C1 segment of cervical spinal cord (tissue), 14 donors: ENCODE data around the gene JKAMP.
A peak's percentile ranks its signal among the peaks of the same experiment; 100 is the strongest.
"Not testable (repeated sequence)": the region's sequence is repeated elsewhere in the genome, so short reads cannot be mapped to it uniquely, and the experiment has no call there.

ENCODE experiments used
- DNase-seq, 14 donors: peaks; one replicate each; lab custom pipeline; 2025; lab: John Stamatoyannopoulos, UW

The JKAMP gene, protein sequence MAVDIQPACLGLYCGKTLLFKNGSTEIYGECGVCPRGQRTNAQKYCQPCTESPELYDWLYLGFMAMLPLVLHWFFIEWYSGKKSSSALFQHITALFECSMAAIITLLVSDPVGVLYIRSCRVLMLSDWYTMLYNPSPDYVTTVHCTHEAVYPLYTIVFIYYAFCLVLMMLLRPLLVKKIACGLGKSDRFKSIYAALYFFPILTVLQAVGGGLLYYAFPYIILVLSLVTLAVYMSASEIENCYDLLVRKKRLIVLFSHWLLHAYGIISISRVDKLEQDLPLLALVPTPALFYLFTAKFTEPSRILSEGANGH

DNA sequence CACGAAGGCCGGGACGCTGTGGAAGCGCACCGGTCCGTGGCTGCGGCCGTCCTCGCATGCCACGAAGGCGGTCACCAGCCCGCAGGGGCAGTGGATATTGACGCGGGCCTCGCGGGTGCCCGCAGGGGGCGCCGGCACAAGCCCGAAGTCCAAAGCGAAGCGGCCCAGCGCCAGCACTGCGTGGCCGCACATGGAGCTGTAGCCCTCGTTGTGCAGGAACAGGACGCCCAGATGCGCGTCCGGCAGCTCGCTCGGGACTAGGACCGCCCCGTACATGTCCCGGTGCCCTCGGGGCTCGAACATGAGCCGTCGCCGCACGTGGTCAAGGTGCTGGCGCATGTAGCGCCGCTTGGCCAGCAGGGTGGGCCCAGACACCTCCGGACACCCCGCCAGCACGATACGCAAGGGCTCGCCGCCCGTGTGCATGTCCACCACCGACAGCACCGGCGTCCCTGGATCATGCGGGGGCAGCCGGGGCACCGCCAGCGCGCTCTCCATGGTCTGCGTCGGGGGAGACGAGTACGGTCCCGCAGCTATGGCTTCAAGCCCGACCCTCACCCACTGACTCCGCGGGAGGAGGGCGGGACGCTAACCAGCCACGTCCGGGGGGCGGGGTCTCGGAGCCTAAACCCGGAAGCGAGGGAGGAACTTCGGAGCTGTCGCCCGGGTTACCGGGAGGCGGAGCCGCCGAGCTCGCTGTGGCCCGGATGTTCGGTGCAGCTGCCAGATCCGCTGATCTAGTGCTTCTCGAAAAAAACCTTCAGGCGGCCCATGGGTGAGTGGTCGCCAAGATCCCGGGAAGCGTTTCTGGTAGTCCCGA lies at the start of gene JKAMP, which contains the start of gene L3HYPDH:
JKAMP (plus strand) TSS at position 699 of the 820 bp plus-strand sequence; CDS start at position 772, 73 bp downstream.
L3HYPDH (minus strand) TSS at position 590 of the 820 bp plus-strand sequence; CDS start at position 498, 92 bp downstream.
- DNase-seq: peak; percentile 55 to 97 (median 94)

DNA sequence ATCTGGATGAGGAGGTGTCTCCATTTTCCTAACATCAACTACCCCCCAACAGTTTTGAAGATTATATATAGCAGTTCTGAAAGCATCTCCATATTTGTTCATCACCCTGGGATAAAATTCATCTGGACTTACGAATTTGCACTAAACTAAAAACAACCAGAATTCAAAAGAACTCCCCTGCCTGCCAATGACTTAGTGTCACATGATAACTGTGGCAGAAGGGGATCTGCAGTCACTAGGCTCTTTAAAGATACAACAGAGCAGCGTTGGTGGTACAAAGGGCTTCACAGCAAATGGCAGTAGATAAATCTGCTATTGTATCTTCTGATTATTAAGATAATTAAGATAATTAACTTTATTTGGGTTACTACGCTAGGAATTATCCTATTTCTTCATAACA lies 49.2 kb upstream of the JKAMP start:
- DNase-seq: no peak

DNA sequence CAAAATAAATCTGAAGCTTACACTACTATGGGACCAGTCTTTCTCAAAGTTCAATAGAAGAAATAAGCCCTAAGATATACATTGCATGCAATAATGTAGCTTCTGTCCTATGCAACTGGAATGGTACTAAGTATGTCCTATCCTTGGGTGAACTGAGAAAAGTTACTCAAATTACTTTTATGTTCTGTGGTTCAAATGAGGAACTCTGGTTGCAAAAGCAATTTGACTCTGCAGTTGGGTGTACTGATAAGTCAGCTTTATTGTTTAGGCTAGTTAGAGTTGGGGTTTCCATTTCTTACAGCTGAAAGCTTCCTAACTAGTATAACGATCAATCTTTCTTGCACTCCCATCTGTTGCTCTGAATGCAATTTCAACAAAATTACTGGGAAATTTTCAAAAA lies 48.3 kb upstream of the JKAMP start:
- DNase-seq: no peak

DNA sequence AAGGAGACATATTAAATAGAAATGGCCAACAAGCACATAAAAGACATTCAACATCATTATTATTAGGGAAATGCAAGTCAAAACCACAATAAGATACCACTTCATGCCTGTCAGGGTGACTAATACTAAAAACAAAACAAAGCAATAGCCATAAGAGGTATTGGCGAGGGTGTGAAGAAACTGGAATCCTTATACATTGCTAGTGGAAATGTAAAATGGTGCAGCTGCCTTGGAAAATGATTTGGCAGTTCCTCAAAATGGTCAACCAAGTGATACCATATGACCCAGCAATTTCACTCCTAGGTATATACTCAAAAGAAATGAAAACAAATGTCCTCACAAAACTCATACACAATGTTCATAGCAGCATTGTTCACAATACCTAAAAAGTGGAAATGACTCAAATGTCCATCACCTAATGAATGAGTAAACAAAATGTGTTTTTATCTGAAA lies 46.1 kb upstream of the JKAMP start:
- DNase-seq: no peak

DNA sequence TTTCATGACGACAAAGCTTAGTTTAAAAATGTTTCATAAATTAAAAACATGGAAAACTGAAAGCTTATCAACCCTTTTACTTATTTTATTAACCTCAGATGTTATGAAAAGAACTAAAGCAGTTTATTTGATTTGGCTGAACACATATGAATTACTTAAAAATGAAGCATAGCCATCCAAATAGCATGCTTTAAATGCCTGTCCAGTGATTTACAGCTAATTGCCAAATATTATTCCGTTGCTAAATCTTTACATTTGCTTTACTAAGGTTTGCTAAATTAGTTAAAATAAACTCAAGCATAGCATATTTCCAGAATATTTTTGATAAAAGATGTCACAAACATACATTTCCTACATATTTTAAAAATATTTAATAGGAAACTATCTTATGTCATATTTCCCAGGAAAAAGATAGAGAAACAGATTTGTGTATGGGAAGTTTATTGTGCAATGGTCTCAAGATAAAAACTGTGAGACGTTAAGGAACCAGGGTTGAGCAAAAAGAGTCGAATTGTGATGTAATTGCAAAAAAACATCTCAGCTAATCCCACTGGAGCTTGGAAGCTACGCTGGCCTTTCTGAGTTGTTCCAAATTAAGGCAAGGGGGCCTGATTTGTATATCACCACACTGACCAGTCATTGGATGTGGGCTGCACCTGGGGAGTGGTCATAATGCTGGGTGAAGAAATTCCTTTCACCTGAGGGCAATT lies 44.9 kb upstream of the JKAMP start:
- no peak for DNase-seq

DNA sequence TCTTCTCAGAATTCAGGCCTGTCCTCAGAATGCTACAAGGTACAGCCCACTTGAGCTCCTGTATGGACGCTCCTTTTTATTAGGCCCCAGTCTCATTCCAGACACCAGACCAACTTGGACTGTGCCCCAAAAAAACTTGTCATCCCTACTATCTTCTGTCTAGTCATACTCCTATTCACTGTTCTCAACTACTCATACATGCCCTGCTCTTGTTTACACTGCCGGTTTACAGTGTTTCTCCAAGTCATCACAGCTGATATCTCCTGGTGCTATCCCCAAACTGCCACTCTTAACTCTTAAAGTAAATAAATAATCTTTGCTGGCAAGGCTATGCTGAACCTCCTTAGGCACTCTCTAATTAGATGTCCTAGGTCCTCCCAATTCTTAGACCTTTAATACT lies 35.6 kb upstream of the JKAMP start:
- not testable (repeated sequence) for DNase-seq

DNA sequence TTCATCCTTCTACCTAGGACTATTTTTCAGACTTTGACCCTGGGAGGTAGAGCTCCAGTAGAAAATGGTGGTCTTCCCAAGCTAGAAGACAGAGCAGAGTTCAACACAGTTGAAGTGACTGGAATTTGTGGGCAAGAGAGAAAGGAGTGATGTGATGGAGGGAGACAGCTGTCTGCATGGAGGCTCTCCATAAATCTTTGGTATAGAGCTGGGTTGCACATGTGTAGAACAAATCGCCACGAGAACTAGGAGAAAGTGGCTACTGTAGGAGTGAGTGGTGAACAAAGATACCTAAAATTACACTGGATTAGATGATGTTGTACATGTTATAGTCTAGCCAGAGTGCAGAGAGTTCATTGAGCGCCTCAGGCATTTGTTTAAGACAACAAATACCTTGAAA lies 33.6 kb upstream of the JKAMP start:
- DNase-seq: no peak

DNA sequence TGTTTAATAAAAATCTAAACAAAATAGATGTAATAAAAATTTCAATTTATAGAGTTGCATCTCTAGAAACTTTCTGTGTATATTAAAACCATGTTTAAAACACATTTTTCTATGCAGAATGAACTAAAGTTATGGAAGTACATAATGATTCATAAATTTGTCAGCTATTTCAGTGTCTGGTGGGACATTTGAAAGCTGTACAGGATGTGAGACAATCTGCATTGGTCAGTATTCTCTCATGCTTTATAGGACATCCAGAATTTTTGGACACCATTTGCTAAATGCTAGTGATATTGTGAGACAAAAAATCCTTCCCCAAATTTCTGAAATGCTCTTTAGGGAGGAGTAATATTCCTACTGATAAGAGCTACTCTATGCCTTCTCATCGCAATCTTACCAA lies 32.5 kb upstream of the JKAMP start:
- DNase-seq: no peak

DNA sequence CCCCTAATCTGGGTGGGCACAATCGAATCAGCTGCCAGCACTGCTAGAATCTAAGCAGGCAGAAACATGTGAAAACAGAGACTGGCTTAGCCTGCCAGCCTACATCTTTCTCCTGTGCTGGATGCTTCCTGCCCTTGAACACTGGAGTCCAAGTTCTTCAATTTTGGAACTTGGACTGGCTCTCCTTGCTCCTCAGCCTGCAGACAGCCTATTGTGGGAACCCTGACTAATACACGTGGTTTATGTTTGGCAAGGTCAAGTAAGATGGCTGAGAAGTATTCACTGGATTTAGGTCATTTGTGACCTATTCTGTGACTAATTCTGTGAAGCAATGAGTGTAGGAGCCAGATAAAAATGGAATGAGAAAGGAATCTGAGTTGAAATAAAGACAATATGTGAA lies 30.2 kb upstream of the JKAMP start:
- DNase-seq: peak in 1 of 14 donors; percentile 5

DNA sequence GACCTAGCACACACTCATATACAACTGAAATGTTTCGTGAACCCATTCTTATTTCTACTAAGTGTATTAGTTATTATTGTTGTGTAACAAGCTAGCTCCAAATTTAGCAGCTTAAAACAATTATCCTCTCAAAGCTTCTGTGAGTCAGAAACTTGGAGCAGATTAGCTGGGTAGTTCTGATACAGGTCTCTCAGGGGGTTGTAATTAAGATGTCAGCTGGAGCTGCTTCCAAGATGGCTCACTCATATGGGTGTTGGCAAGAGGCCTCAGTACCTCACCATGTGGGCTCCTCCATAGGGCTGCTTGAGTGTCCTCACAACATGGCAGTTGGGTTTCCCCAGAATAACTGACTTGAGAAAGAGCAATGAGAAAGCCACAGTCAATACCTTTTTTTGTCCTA lies 28.9 kb upstream of the JKAMP start:
- no peak for DNase-seq

DNA sequence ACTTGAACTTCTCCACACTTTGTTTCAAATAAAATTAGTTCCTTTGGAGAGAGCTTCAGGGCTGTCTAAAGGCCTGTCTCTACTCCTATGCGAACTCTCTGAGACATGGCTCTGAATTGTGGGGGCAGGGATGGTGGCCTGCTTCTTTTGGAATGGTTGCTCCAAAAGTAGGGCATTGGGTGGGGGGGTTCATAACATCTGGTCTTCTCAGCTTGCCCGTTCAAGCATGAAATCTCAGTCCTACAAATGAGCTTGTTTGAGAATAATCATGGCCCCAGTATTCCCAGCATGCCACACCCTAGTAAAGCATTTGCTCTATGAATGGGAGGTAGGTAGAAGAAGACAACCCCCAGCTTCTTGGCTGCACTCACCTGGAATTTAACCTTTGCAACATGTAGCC lies 25.8 kb upstream of the JKAMP start:
- no peak for DNase-seq

DNA sequence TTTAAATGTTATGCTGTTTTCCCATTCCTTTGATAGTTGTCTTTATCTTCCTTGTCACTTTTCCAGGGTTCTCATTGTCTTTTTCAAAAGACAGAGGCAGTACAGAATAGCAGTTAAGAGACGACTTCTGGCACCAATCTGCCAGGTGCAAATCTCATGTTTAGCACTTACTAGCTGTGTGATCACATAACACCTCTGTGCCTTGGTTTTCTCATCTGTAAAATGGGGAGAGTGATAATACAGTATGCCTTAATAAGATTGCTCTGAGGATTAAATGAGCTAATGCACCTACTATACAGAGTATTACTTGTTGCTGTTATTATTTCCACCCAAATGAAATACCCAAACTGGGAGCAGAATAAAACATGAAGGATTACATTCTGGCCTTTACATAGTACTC lies 23.9 kb upstream of the JKAMP start:
- no peak for DNase-seq

DNA sequence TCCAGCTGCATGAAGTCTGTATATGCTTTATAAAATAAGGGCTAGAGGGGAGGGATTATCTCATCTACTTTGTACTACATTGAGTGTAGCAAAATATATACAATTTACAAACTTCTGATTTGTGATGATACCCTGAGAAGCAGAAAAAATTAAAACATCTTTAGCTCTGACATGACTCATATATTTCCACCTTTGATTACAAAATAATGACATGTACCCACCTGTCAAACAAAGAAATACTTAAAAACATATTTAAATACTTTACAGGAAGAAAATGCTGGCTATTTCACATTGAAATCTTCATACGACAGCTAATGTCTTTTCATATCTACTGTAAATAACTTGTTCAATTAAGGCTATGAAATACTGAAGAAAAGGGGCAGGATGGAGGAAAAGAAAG lies 22.4 kb upstream of the JKAMP start:
- DNase-seq: no peak

DNA sequence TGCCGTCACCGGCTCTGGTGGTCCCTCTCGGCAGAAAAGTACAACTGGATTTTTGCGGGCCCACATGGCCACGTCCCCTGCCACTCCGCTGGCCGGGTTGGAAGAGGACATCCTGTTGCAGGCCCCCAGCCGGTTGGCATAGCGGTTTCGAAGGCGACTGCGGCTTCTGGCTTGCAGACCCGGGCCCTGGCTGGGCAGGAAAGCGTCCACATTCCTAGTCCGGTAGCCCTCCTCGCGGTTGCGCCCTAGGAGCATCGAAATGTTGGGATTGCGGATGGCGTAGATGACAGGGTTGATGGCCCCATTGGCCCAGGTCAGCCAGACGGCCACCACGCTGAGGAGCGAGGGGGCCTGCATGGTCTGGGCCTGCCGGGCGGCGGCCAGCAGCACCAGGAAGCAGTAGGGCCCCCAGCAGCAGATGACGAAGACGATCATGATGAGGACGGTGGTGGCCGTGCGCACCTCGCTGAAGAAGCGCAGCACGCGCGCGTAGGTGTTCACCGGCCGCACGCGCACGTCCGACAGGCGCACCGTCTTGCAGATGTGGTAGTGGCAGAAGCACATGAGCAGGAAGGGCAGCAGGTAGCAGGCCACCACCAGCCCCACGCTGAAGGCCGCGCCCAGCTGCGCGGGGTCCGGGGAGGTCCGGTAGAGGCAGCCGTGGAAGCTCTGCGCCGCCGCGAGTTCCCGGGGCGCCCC lies 20.4 kb upstream of the JKAMP start:
- peak in 2 of 14 donors; percentile 23 to 63 for DNase-seq

DNA sequence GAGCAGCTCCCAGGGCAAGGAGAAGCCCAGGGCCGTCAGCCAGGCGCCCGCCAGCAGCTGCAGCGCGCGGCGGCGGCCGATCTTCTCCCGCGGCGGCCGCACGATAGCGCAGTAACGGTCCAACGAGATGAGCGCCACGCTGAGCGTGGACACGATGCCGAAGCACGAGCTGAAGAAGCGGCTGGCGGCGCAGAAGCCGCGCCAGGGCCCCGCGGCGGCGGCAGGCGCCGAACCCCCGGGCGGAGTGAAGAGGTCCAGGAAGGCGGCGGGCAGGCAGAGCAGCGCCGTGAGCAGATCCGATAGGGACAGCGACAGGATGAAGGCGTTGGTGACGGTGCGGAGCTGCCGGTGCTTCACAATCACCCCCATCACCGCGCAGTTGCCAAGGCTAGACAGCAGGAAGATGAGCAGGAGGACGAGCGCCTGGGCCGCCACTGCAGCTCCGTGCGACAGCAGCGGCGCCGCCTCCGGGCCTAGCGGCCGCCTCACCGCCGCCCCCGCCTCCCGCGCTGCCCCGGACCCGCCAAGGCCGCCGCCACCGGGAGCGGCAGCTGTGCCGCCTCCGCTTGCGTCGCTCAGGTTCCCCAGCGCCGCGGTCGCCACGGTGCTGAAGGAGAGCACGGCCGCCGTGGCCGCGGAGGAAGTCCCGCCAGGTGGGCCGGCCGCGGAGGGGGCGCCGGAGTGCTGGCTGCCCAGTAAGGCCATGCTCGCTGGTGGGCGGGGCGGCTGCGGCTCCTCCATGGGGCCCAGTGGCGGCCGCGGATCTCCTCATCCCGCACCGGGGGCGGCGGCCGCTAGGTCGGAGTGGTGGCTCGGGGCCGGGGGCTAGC lies 19.6 kb upstream of the JKAMP start:
- peak in 9 of 14 donors; percentile 34 to 79 (median 52) for DNase-seq

DNA sequence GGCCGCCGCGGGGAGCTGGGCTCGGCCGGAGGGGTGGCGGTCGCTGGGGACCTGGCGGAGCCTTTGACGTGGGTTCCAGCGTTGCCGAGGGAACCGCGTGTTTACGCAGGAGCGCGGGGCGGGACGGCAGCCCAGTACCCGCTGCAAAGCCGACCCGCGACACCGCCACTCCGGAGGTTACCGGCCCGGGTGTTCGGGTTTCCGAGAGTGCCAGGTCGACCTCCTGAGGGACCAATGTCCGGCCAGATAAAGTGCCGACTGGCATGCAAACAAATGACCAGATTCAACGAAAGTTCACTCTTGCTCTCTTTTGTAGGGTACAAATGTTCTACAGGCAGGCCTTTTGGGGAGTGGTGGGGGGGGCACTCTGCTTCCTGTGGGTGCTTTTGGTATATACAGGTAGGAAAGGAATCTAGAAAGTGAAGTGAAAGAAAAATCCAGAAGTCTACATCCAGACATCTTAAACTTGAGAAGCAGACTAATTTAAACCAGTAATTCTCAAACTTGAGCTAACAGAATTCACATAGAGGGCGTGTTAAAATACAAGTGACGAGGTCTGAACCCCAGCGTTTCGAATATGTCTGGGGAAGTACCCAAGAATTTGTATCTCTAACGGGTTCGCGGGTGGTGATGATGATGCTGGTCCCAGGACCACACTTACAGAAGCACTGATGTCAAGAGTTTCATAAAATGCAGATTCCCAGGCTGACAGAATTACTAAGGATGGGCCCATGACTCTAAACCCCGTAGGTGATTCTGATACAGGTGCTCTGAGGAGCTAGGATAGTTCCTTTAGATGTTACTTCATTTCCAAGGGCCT lies 18.8 kb upstream of the JKAMP start, which contains the start of gene GPR135:
GPR135 (minus strand) TSS at position 65 of the 820 bp plus-strand sequence. CDS start 154 bp downstream, outside the sequence.
- peak in 5 of 14 donors; percentile 31 to 79 (median 36) for DNase-seq

DNA sequence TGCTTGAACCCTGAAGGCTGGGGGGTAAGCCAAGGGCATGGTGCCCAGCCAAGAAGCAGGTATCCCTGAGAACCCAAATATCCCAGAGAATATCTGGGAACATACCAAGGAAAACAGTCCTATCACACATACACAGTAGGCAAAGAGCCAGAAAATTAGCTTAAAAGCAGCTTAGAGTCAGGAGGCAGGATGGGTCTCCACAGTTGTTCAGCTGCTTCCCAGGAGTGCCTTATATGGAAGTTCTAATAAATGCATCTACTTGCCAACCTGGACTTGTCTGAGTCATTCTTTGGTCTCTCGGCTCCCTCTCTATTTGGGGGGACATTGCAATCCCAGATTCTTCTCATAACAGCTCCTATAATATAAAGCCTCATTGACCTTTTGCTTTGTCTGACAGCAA lies 10.1 kb upstream of the JKAMP start:
- DNase-seq: no peak

DNA sequence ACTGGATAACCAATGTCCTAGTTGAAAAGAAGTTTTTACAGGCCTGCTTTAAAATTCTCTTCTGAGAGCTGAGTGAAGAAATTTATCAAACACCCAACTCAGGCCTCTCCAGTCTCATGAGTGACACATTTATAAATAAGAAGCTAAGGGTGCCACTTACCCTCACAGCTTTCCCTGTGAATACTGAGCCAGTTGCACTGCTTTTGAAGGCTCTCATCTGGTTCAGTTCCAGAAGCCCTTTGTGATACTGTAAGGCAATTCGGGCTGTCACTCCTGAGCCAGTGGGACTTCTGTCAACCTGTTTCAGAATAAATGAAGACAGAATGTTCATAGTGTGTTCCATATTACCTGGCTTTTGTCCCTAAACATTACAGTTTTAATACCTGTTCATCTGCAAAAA lies 8.6 kb upstream of the JKAMP start:
- DNase-seq: no peak

DNA sequence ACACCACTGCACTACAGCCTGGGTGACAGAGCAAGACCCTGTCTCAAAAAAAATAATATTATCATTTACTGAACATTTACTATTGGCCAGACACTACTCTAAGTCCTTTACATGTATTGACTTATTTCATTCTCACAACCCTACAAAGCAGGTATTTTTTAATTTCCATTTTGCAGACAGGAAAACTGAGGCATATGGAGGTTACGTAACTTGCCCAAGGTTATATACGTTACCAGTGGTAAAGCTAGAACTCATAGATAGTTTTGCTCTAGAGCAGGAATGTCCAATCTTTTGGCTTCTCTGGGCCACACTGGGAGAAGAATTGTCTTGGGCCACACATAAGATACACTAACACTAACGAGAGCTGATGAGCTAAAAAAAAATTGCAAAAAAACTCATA lies 5.8 kb upstream of the JKAMP start:
- DNase-seq: no peak

DNA sequence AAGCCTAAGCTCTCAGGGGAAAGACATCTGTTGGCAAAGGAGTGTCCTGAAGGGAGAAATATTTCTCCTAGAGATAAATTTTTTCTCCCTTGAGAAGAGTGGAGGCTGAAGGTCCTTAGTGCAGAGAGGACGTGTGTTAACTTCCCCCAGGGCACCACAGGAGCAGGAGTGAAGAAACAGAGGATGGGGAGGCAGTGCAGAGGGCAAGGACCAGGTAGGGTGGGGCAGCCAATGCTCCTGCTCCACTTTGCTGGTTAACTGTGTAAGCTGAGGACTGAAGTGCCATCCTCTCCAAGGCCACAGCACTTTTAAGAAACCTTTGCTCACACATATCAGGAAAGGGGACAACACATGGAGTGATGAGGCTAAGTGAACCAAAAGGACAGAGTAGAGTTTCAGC lies 4.2 kb upstream of the JKAMP start:
- no peak for DNase-seq
